HG03439 (cell line): Measurements from ENCODE around the gene ITPR2.

Experiments used
- ATAC-seq: cut with Tn5 transposase; IDR thresholded peaks from one replicate; pipeline ENCODE4 v1.9.1; 2021; ENCODE audit warnings: mild to moderate bottlenecking, moderate library complexity; ENCODE audit not compliant: unreplicated experiment

ITPR2 gene

GRCh38 chr12:26373606-26374495 is 459.1 kb downstream of the ITPR2 start:
- ATAC-seq, result no peak

GRCh38 chr12:26372866-26373265 is 460.1 kb downstream of the ITPR2 start:
- ATAC-seq, result no peak

- ATAC-seq, result no peak
Measured at GRCh38 chr12:26370098-26370497, 462.9 kb downstream of the ITPR2 start.

- ATAC-seq, result no peak
Measured at GRCh38 chr12:26369588-26369987, 463.4 kb downstream of the ITPR2 start.

- no peak for ATAC-seq
Measured at GRCh38 chr12:26367991-26368730, 464.8 kb downstream of the ITPR2 start.

GRCh38 chr12:26361964-26362363 is 471.0 kb downstream of the ITPR2 start:
- ATAC-seq, result no peak

DNA sequence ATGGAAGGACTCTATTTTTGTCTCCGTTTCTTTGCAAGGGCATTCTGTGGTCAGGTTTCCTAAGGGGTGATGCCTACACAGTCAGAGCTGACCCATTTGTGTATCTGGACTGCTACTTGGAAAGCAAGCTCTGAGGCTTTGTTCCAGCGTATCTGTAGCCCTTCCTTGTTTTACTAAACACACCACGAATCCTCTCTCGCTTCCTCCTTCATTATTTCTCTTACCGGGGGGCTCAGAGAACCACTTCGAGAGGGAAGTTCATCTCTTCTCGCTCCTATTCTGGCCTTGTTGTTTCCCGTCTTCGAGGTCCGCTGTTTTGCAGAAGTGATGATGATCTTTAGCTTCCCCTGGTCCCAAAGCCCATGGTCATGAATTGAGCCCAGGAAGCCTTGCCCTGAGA is 472.9 kb downstream of the ITPR2 start:
- no peak for ATAC-seq

DNA sequence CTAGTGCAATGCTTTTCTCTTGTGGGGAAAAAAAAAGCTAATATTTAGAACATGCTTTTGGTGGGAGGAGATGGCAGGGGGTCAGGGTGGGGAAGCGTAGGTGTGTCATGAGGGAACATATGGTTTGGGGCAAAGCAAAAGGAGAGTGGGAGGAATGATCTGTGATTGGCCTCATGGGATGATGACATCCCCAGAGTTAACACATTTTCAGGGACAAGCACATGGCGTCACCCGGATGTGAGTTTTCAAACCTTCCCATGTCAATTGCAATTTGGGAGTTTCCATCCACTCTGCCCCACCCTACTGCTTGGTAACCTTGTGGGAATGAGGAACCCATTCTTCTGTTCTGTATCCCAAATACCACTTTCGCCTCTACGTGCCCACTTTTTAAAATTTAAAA is 473.4 kb downstream of the ITPR2 start:
- no peak for ATAC-seq

DNA sequence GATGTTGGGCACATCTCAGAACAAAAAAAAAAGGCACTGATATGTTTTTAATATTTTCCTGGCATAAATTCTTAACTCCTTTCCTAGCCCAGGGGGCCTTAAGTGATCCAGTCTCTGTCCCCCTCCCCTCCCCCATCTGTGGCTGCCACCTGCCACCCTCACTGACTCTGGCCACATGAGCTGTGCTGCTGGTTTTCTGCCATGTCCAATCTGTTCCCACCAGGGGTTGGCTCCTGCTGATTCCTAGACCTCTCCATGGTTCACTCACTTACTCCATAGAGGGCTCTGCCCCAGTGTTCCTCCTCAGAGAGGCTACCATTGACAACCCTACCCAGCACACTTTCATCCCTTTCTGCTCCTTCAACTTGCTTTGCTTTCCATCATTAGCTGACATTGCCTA is 474.3 kb downstream of the ITPR2 start:
- no peak for ATAC-seq

- ATAC-seq, result no peak
Measured at GRCh38 chr12:26347300-26347699, 485.7 kb downstream of the ITPR2 start.

DNA sequence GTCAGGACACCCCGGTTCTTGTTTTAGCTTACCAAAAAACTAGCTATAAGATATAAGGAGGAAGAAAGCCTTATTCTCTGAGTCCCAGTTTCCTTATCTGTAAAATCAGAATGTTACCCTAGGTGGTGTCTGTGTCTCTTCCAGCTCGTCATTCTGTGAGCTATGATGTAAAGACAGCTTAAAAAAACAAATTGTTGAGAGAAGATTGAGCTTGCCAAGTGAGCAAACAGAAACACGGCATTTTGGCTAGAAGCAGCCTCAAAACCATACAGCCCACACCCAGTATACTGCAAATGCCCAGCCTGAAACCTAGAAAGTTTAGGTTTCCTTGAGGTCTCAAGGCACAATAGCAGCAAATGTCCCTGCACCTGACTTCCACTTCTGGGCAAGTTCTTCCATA is 486.3 kb downstream of the ITPR2 start:
- ATAC-seq, result no peak

GRCh38 chr12:26345471-26346003 is 487.5 kb downstream of the ITPR2 start:
- no peak for ATAC-seq

DNA sequence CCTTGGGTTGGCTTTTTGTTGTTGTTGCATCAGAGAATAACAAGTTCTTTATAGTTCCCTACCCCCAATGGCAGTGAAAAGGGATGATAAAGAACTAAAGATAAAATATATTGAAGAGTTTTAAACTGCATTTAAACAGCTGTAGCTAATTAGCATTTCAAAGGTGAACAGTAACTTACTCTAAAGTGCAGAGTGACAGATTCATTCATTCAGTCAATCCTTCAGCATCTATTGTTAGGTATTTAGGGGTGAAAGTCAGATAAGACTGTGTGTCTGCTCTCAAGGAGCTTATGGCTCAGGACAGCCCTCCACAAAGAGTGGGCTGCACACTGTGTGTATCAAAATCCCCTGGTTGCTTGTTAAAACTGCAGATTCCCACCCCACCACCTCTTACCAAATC is 491.5 kb downstream of the ITPR2 start:
- no peak for ATAC-seq

DNA sequence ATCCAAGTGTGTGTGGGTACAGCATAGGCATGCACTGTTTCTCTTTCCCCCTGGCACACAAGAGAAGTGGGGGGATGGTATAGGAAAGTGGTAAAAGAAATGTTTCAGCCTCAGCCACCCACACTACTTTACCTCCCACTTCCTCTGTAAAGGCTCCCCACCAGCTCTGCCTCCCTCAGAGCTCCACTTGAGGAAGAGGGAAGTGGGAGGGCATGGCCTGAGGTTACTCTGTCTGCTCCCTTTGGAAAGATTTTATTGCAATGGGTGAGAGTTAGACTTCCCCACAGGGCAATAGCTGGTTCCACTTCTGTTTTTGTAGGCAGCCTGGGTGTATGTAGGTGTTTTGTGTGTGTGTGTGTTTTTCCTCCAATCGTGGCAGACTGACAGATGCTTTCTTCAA is 492.3 kb downstream of the ITPR2 start:
- ATAC-seq, result peak; percentile 62

- ATAC-seq, result no peak
Measured at GRCh38 chr12:26339976-26340375, 493.0 kb downstream of the ITPR2 start.

- no peak for ATAC-seq
Measured at GRCh38 chr12:26338586-26339572, 494.1 kb downstream of the ITPR2 start.

GRCh38 chr12:26335651-26336050 is 497.3 kb downstream of the ITPR2 start:
- no peak for ATAC-seq

DNA sequence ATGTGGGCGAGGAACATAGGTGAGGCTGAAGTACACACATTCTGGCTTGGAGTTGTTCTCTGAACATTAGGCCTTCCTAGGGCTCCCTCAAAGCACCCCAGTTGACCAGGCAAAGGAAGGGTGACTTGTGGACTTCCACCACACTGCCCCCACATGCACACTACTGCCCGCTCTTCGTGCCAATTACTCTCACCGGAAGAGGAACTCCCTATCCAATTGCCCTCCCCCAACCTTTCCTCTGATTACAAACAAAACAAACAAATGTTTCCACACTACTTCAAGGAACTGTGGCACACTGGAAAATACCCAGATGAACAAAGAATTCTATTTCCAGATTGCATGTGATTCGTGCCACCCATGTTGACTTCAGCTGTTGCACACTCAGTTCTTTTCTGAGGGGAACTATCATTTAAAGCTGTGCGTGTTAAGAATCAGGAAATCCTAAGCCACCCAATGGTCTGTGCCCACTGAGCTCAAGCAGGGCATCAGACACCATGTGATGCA is 498.3 kb downstream of the ITPR2 start:
- no peak for ATAC-seq

DNA sequence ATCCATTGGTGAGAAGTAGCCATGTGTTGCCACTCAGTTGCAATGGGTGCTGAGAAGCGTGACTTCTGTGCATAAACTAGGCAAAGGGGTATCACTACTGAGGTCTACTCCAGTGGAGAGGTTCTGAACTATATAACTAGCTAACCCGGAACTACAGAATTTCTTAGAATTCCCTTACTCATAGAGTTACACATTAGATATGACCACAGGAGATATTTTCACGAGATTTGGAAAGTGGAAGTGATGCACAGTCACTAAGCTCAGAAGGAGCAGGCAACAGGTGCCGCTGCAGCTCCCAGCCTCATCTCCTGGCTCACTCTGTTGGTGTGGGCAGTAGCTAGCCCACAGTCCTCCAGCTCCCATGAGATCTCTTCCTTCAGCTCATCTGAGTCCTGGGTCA is 501.0 kb downstream of the ITPR2 start:
- ATAC-seq, result no peak

GRCh38 chr12:26331136-26331535 is 501.9 kb downstream of the ITPR2 start:
- no peak for ATAC-seq
